H9 (cell line): ENCODE measurements around the gene PTPRN2. TPM values are rescaled to one million over a fixed set of nuclear protein-coding genes. Genes with fewer than 3 reads are reported as not detected.
"Not testable (repeated sequence)": the region's sequence is repeated elsewhere in the genome, so short reads cannot be mapped to it uniquely, and the experiment has no call there.

Experiments
- DNase-seq: peaks from one replicate; pipeline ENCODE4 v3.0.0-alpha.2; 2017
- H2AFZ ChIP-seq: one replicate; pipeline ENCODE4 v1.6.1; 2013; ENCODE audit warnings: mild to moderate bottlenecking, low read length, control low read depth, moderate library complexity
- H2AK5ac ChIP-seq: 2 replicates; pipeline ENCODE4 v1.6.1; 2013; ENCODE audit warnings: low read length, control low read depth, mixed read lengths; ENCODE audit not compliant: insufficient read length
- H2BK120ac ChIP-seq: one replicate; pipeline ENCODE4 v1.6.1; 2013; ENCODE audit warnings: low read depth, mild to moderate bottlenecking, low read length, control low read depth, inconsistent platforms; ENCODE audit not compliant: poor library complexity, severe bottlenecking
- H2BK12ac ChIP-seq: 2 replicates; pipeline ENCODE4 v1.6.1; 2013; ENCODE audit warnings: low read length, control low read depth, mixed read lengths, low read depth; ENCODE audit not compliant: insufficient read length
- H2BK15ac ChIP-seq: 2 replicates; pipeline ENCODE4 v1.6.1; 2013; ENCODE audit warnings: low read depth, low read length, control low read depth
- H2BK20ac ChIP-seq: one replicate; pipeline ENCODE4 v1.6.1; 2013; ENCODE audit warnings: low read depth, mild to moderate bottlenecking, low read length, control low read depth, inconsistent platforms; ENCODE audit not compliant: poor library complexity, severe bottlenecking
- H2BK5ac ChIP-seq: 2 replicates; pipeline ENCODE4 v1.6.1; 2013; ENCODE audit warnings: low read length, control low read depth, mixed read lengths; ENCODE audit not compliant: insufficient read length
- H3K14ac ChIP-seq: 2 replicates; pipeline ENCODE4 v1.6.1; 2013; ENCODE audit warnings: low read length, control low read depth; ENCODE audit not compliant: insufficient read depth
- H3K18ac ChIP-seq: 2 replicates; pipeline ENCODE4 v1.6.1; 2013; ENCODE audit warnings: low read depth, mild to moderate bottlenecking, mixed read lengths, low read length, control low read depth; ENCODE audit not compliant: insufficient read length
- H3K23ac ChIP-seq: 2 replicates; pipeline ENCODE4 v1.6.1; 2013; ENCODE audit warnings: low read length, control low read depth, mixed read lengths, low read depth; ENCODE audit not compliant: insufficient read length
- H3K23me2 ChIP-seq: 2 replicates; pipeline ENCODE4 v1.6.1; 2013; ENCODE audit warnings: low read depth, mild to moderate bottlenecking, mixed read lengths, low read length, control low read depth; ENCODE audit not compliant: insufficient read length, poor library complexity, severe bottlenecking
- H3K27ac ChIP-seq: 2 replicates; pipeline ENCODE4 v1.5.1; 2013; ENCODE audit warnings: low read length, control low read depth, mixed read lengths, low read depth; ENCODE audit not compliant: insufficient read length
- H3K27me3 ChIP-seq: 2 replicates; pipeline ENCODE4 v1.6.1; 2013; ENCODE audit warnings: low read length, control low read depth, inconsistent platforms; ENCODE audit not compliant: insufficient read depth
- H3K4ac ChIP-seq: 2 replicates; pipeline ENCODE4 v1.6.1; 2013; ENCODE audit warnings: low read depth, mild to moderate bottlenecking, control low read depth, inconsistent platforms, low read length, moderate library complexity
- H3K4me1 ChIP-seq: 2 replicates; pipeline ENCODE4 v1.6.1; 2013; ENCODE audit warnings: low read length, control low read depth, inconsistent platforms; ENCODE audit not compliant: insufficient read depth
- H3K4me2 ChIP-seq: 2 replicates; pipeline ENCODE4 v1.6.1; 2013; ENCODE audit warnings: low read length, control low read depth, mixed read lengths; ENCODE audit not compliant: insufficient read length, insufficient read depth
- H3K56ac ChIP-seq: 2 replicates; pipeline ENCODE4 v1.6.1; 2013; ENCODE audit warnings: low read depth, mild to moderate bottlenecking, mixed read lengths, low read length, control low read depth; ENCODE audit not compliant: insufficient read length
- H3K79me1 ChIP-seq: 2 replicates; pipeline ENCODE4 v1.6.1; 2013; ENCODE audit warnings: low read depth, mild to moderate bottlenecking, moderate library complexity, low read length, control low read depth, inconsistent platforms; ENCODE audit not compliant: insufficient read depth, poor library complexity, severe bottlenecking
- H3K79me2 ChIP-seq: 2 replicates; pipeline ENCODE4 v1.6.1; 2013; ENCODE audit warnings: low read length, control low read depth, inconsistent platforms; ENCODE audit not compliant: insufficient read depth
- H3K9ac ChIP-seq: 2 replicates; pipeline ENCODE4 v1.6.1; 2013; ENCODE audit warnings: low read length, control low read depth, mixed read lengths; ENCODE audit not compliant: insufficient read length; ENCODE audit errors: extremely low read depth
- H3K9me3 ChIP-seq: one replicate; pipeline ENCODE4 v1.6.1; 2013; ENCODE audit warnings: low read depth, low read length, inconsistent platforms; ENCODE audit not compliant: control insufficient read depth
- H3T11ph ChIP-seq: one replicate; pipeline ENCODE4 v1.6.1; 2013; ENCODE audit warnings: mild to moderate bottlenecking, low read length, control low read depth, inconsistent platforms
- H4K20me1 ChIP-seq: one replicate; pipeline ENCODE4 v1.6.1; 2013; ENCODE audit not compliant: control insufficient read depth, insufficient read length, insufficient read depth
- H4K5ac ChIP-seq: 2 replicates; pipeline ENCODE4 v1.6.1; 2013; ENCODE audit warnings: low read depth, mild to moderate bottlenecking, mixed read lengths, low read length, control low read depth; ENCODE audit not compliant: insufficient read length
- H4K8ac ChIP-seq: replicated peaks from 2 replicates; pipeline ENCODE4 v1.6.1; 2013; ENCODE audit warnings: low read length, control low read depth, mixed read lengths, low read depth; ENCODE audit not compliant: insufficient read length
- H4K91ac ChIP-seq: 2 replicates; pipeline ENCODE4 v1.6.1; 2013; ENCODE audit warnings: low read depth, mild to moderate bottlenecking, moderate library complexity, mixed read lengths, low read length, control low read depth; ENCODE audit not compliant: insufficient read length
- H3K27ac Mint-ChIP-seq, 3 experiments: 2 replicates in 2 of 3; 3 replicates in 1 of 3; pipeline ENCODE4 v1.8.0; 2020 to 2021; ENCODE audit warnings: mixed read lengths in 3 of 3, mild to moderate bottlenecking in 1 of 3, moderate library complexity in 1 of 3
- H3K27me3 Mint-ChIP-seq: 2 replicates; pipeline ENCODE4 v1.8.0; 2021; ENCODE audit warnings: low read depth, mild to moderate bottlenecking, moderate library complexity, mixed read lengths
- H3K36me3 Mint-ChIP-seq, 3 experiments: 2 replicates in 2 of 3; 3 replicates in 1 of 3; pipeline ENCODE4 v1.8.0; 2020 to 2021; ENCODE audit warnings: low read depth in 3 of 3, mixed read lengths in 3 of 3; ENCODE audit not compliant: insufficient read depth in 1 of 3
- H3K4me1 Mint-ChIP-seq, 2 experiments: 2 replicates each; pipeline ENCODE4 v1.8.0; 2020; ENCODE audit warnings: mixed read lengths in 2 of 2
- H3K4me3 Mint-ChIP-seq, 2 experiments: 2 replicates in 1 of 2; 3 replicates in 1 of 2; pipeline ENCODE4 v1.8.0; 2020 to 2021; ENCODE audit warnings: mild to moderate bottlenecking in 2 of 2, mixed read lengths in 2 of 2, moderate library complexity in 1 of 2
- H3K9me3 Mint-ChIP-seq, 2 experiments: 2 replicates in 1 of 2; 3 replicates in 1 of 2; pipeline ENCODE4 v1.8.0; 2020; ENCODE audit warnings: mild to moderate bottlenecking in 2 of 2, mixed read lengths in 2 of 2, moderate library complexity in 1 of 2
- WGBS: extraction: QIAGEN DNeasy Blood & Tissue Kit; methylation state at CpG from one replicate; pipeline ENCODE4 v1.1.7; 2013; ENCODE audit warnings: missing lambda C conversion rate, low lambda C conversion rate, mixed read lengths; ENCODE audit not compliant: insufficient read length; ENCODE audit errors: extremely low coverage; 5-methylcytosine and 5-hydroxymethylcytosine counted together
- total RNA-seq: library from RNA; stranded (reverse); gene quantifications from 2 replicates; pipeline ENCODE4 v1.2.1, GENCODE V29; 2021
- TF ChIP-seq, protein P1 (sequence below): fragments of 200-600 bp; sonication (generic); conservative IDR thresholded peaks from 3 replicates; pipeline ENCODE4 v1.8.0; 2021; ENCODE audit warnings: antibody characterized with exemption, mild to moderate bottlenecking

Gene PTPRN2
- total RNA-seq, 1 experiment from 2014 or later = 5.2 TPM

DNA sequence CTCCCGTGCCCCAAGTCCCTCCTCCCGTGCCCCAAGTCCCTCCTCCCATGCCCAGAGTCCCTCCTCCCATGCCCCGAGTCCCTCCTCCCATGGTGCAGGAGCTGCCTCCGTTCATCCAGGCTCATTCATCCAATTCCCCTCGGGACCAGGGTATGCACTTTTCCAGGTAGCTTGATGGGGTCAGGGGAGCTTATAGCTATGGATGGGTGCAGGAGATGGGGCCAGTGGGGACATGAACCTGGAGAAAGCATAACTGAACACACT is 201.3 kb downstream of the PTPRN2 start:
- Histone ChIP-seq H4K5ac (no peak overlapping the region), H2BK20ac (no peak overlapping the region), H3K79me1 (no peaks in the 10 kb centered on the region), H3K9me3 (no peaks in the 10 kb centered on the region), H3K9ac (no peak overlapping the region), H2BK120ac (no peak overlapping the region), H2AK5ac (no peak overlapping the region), H3K14ac (no peak overlapping the region), H3K4me2 (no peak overlapping the region), H4K20me1 (no peaks in the 10 kb centered on the region), H2BK12ac (no peak overlapping the region), H3K4ac (no peak overlapping the region), H3K27ac (no peak overlapping the region), H3K56ac (no peak overlapping the region), H3K18ac (no peak overlapping the region), H3K4me1 (no peaks in the 10 kb centered on the region; the same call in 1 of the 2 replicates), H3T11ph (no peak overlapping the region), H3K79me2 (no peaks in the 10 kb centered on the region), H2BK5ac (no peak overlapping the region), H4K91ac (no peak overlapping the region), H3K27me3 (no peaks in the 10 kb centered on the region), H4K8ac (no peak overlapping the region), H3K23ac (no peak overlapping the region), H3K23me2 (no peaks in the 10 kb centered on the region), H2BK15ac (no peak overlapping the region), H2AFZ (no peak overlapping the region)
- no CpG with 5 or more reads among the region's 5 CpGs for WGBS
- peaks cover 10 to 17% of the 10 kb centered on the region in 2 experiments for H3K9me3 Mint-ChIP-seq
- peaks cover 37% of the 10 kb centered on the region for H3K27me3 Mint-ChIP-seq
- H3K27ac Mint-ChIP-seq = no peak overlapping the region
- peaks cover 34 to 36% of the 10 kb centered on the region in 2 experiments for H3K4me1 Mint-ChIP-seq
- H3K4me3 Mint-ChIP-seq = no peak overlapping the region
- H3K36me3 Mint-ChIP-seq = peaks cover 0 to 10% (median 4%) of the 10 kb centered on the region in 3 experiments; a peak in 6 of 7 replicates
- TF ChIP-seq, protein P1, sequence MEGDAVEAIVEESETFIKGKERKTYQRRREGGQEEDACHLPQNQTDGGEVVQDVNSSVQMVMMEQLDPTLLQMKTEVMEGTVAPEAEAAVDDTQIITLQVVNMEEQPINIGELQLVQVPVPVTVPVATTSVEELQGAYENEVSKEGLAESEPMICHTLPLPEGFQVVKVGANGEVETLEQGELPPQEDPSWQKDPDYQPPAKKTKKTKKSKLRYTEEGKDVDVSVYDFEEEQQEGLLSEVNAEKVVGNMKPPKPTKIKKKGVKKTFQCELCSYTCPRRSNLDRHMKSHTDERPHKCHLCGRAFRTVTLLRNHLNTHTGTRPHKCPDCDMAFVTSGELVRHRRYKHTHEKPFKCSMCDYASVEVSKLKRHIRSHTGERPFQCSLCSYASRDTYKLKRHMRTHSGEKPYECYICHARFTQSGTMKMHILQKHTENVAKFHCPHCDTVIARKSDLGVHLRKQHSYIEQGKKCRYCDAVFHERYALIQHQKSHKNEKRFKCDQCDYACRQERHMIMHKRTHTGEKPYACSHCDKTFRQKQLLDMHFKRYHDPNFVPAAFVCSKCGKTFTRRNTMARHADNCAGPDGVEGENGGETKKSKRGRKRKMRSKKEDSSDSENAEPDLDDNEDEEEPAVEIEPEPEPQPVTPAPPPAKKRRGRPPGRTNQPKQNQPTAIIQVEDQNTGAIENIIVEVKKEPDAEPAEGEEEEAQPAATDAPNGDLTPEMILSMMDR = no peak
- no peak for DNase-seq

- H3T11ph ChIP-seq, H3K4me1 ChIP-seq, H2BK5ac ChIP-seq, H2BK20ac ChIP-seq, H3K18ac ChIP-seq, H3K27ac ChIP-seq, H3K56ac ChIP-seq, H3K79me1 ChIP-seq, H3K27me3 ChIP-seq, H4K20me1 ChIP-seq, H4K8ac ChIP-seq, H3K4me3 Mint-ChIP-seq, H2BK12ac ChIP-seq, H3K4me2 ChIP-seq, H3K23ac ChIP-seq, H2BK120ac ChIP-seq, H4K91ac ChIP-seq, H3K9ac ChIP-seq, H3K23me2 ChIP-seq, H2BK15ac ChIP-seq, DNase-seq, H2AK5ac ChIP-seq, H4K5ac ChIP-seq, H3K4ac ChIP-seq, H2AFZ ChIP-seq, H3K14ac ChIP-seq, H3K27ac Mint-ChIP-seq, H3K79me2 ChIP-seq, H3K9me3 ChIP-seq: not testable (repeated sequence)
- Mint-ChIP-seq H3K27me3 (peaks cover 37% of the 10 kb centered on the region), H3K36me3 (peaks cover 0 to 16% (median 10%) of the 10 kb centered on the region in 3 experiments), H3K9me3 (peaks cover 16 to 23% of the 10 kb centered on the region in 2 experiments), H3K4me1 (peaks cover 34 to 36% of the 10 kb centered on the region in 2 experiments)
- WGBS = no CpG with 5 or more reads among the region's 20 CpGs
These were observed 201.9 kb downstream of the PTPRN2 start for GRCh38 chr7:158385496-158386354.
